Endothelial cell of umbilical vein (primary cell): ENCODE measurements around the gene RAB4B.

ENCODE experiments used
- JUN ChIP-seq: IDR thresholded peaks from 2 replicates; pipeline ENCODE4 v1.6.1; 2011; ENCODE audit warnings: borderline replicate concordance, low read depth; ENCODE audit not compliant: insufficient read length, insufficient read depth
- POLR2A ChIP-seq: IDR thresholded peaks from 2 replicates; pipeline ENCODE4 v1.6.1; 2012; ENCODE audit warnings: low read depth, mild to moderate bottlenecking, control low read depth, low read length
- POLR2AphosphoS5 ChIP-seq: IDR thresholded peaks from 2 replicates; pipeline ENCODE4 v1.6.1; 2012; ENCODE audit warnings: low read depth, mild to moderate bottlenecking, control low read depth, low read length, moderate library complexity; ENCODE audit not compliant: insufficient read depth
- TF ChIP-seq, protein P1 (sequence below), 2 donors: IDR thresholded peaks; 1 replicate in 1 of 2; 2 replicates in 1 of 2; pipeline ENCODE4 v1.5.1; 2011; ENCODE audit warnings: low read length in 2 of 2, mild to moderate bottlenecking in 2 of 2, moderate library complexity in 2 of 2, control low read depth in 1 of 2, inconsistent platforms in 1 of 2, low read depth in 1 of 2; ENCODE audit not compliant: insufficient read depth in 1 of 2; ENCODE audit errors: extremely low read depth in 1 of 2
- TF ChIP-seq, protein P2 (sequence below): IDR thresholded peaks from 2 replicates; pipeline ENCODE4 v1.6.1; 2011; ENCODE audit not compliant: insufficient read depth, insufficient read length

DNA sequence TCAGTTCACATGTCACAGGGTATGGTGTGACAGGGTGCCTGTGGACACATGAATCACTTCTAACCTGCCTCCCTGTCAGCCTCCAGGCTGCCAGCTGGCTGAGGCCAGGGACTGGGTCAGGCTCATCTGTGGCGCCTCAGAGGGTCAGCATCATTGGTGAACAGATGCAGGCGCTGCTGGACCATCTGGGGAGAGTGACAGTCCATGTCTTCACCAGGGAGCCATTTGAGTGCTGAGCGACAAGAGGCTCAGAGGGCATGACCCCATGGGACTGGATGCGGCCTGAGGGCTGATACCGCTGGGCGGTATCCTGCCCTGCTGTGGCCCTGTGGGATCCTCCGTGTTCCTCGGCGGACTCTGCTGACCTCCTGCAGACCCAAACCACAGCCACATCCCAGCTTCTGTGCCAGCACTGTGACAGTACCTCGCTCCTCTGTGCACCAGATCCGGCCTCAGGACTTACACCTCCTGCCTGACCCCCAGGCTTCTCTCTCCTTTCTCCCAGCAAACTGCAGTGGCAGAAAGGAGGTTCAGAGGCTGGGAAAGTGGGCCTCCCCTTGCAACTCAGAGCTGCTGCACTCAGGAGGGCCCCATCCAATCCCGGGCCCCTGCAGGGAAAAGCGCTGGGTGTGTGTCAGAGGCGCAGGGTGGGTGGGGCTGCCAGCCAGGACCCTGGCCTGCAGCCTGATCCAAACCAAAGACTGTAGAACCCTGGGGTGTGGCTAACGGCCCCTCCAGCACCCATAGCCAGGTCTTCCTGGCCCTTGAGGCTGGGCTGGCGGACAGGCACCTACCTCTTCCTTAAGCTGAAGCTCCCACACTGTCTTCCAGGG lies 38.0 kb upstream of the RAB4B start:
- TF ChIP-seq, protein P1, sequence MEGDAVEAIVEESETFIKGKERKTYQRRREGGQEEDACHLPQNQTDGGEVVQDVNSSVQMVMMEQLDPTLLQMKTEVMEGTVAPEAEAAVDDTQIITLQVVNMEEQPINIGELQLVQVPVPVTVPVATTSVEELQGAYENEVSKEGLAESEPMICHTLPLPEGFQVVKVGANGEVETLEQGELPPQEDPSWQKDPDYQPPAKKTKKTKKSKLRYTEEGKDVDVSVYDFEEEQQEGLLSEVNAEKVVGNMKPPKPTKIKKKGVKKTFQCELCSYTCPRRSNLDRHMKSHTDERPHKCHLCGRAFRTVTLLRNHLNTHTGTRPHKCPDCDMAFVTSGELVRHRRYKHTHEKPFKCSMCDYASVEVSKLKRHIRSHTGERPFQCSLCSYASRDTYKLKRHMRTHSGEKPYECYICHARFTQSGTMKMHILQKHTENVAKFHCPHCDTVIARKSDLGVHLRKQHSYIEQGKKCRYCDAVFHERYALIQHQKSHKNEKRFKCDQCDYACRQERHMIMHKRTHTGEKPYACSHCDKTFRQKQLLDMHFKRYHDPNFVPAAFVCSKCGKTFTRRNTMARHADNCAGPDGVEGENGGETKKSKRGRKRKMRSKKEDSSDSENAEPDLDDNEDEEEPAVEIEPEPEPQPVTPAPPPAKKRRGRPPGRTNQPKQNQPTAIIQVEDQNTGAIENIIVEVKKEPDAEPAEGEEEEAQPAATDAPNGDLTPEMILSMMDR (IDR thresholded peaks at IDR 0.05; ENCODE audit: extremely low read depth in 1 of 2, insufficient read depth in 1 of 2, low read depth in 1 of 2, low read length in 2 of 2) = no peak
- TF ChIP-seq POLR2A = no peak
- no peak for TF ChIP-seq POLR2AphosphoS5
- TF ChIP-seq, protein P2, sequence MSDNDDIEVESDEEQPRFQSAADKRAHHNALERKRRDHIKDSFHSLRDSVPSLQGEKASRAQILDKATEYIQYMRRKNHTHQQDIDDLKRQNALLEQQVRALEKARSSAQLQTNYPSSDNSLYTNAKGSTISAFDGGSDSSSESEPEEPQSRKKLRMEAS = no peak
- TF ChIP-seq JUN = no peak
